ENCODE measurements around the gene SPNS3.

Gene SPNS3

GRCh38 chr17:4511199-4511932 is 77.6 kb downstream of the SPNS3 start:
- no peak for DNase-seq

- no peak for DNase-seq
These were observed 78.7 kb downstream of the SPNS3 start for GRCh38 chr17:4512156-4513112.

GRCh38 chr17:4513113-4514032 is 79.6 kb downstream of the SPNS3 start:
- DNase-seq: no peak

GRCh38 chr17:4514206-4514605 is 80.5 kb downstream of the SPNS3 start:
- no peak for DNase-seq

GRCh38 chr17:4514779-4515178 is 81.0 kb downstream of the SPNS3 start:
- no peak for DNase-seq

- peak; percentile 11 for DNase-seq
These were observed 81.8 kb downstream of the SPNS3 start for GRCh38 chr17:4515501-4515900.

GRCh38 chr17:4516735-4517134 is 83.0 kb downstream of the SPNS3 start:
- no peak for DNase-seq

GRCh38 chr17:4518901-4519300 is 85.2 kb downstream of the SPNS3 start:
- DNase-seq: no peak

- peak; percentile 14 for DNase-seq
These were observed 85.6 kb downstream of the SPNS3 start for GRCh38 chr17:4519361-4519788.

GRCh38 chr17:4520060-4520893 is 86.5 kb downstream of the SPNS3 start:
- no peak for DNase-seq

GRCh38 chr17:4520894-4521600 is 87.3 kb downstream of the SPNS3 start:
- no peak for DNase-seq

- no peak for DNase-seq
These were observed 88.9 kb downstream of the SPNS3 start for GRCh38 chr17:4522661-4523060.

GRCh38 chr17:4523946-4524345 is 90.2 kb downstream of the SPNS3 start:
- DNase-seq: no peak

GRCh38 chr17:4525691-4526397 is 92.1 kb downstream of the SPNS3 start:
- DNase-seq: no peak

- DNase-seq: no peak
These were observed 93.4 kb downstream of the SPNS3 start for GRCh38 chr17:4527134-4527533.

- DNase-seq: no peak
These were observed 93.9 kb downstream of the SPNS3 start for GRCh38 chr17:4527566-4528125.

GRCh38 chr17:4529533-4530152 is 95.9 kb downstream of the SPNS3 start:
- DNase-seq: no peak

GRCh38 chr17:4530799-4531730 is 97.3 kb downstream of the SPNS3 start:
- no peak for DNase-seq

Measured in DMS79 treated with DMSO at 0.1 percent for 48 hours (cell line).